ENCODE data around the gene SAMD9. TPM values are rescaled to one million over a fixed set of nuclear protein-coding genes. Genes with fewer than 3 reads are reported as not detected.
"Not testable (repeated sequence)": the region's sequence is repeated elsewhere in the genome, so short reads cannot be mapped to it uniquely, and the experiment has no call there.

SAMD9 gene
- total RNA-seq, 1 experiment from 2014 or later: 12.1 TPM

- Histone ChIP-seq H3K9me2 (ENCODE audit: insufficient read depth) (no peaks in the 10 kb centered on the region), H3K4me1 (replicated peaks; ENCODE audit: insufficient read depth) (no peaks in the 10 kb centered on the region), H3K27ac (no peak overlapping the region), H3K4me2 (no peak overlapping the region), H3K36me3 (ENCODE audit: low read depth) (no peaks in the 10 kb centered on the region), H3K9me3 (ENCODE audit: insufficient read depth, low read depth) (no peaks in the 10 kb centered on the region), H3F3A (ENCODE audit: insufficient read depth, low read depth) (no peaks in the 10 kb centered on the region), H3K4me3 (no peak overlapping the region), H3K27me3 (ENCODE audit: insufficient read depth, low read depth) (no peaks in the 10 kb centered on the region), H3K79me2 (ENCODE audit: low read depth) (no peaks in the 10 kb centered on the region), H2AFZ (no peak overlapping the region), H4K20me1 (ENCODE audit: insufficient read depth) (no peaks in the 10 kb centered on the region)
- DNase-seq: no peak
- TF ChIP-seq CTCF (conservative IDR thresholded peaks at IDR 0.05): no peak
- TF ChIP-seq EZH2 (IDR thresholded peaks at IDR 0.05; ENCODE audit: low read depth): no peak
- CTCF ChIA-PET: no interaction called here
- POLR2A ChIA-PET (ENCODE audit: unreplicated experiment): no interaction called here
- BruUV-seq (replicated peaks): no TSS peak
- intact Hi-C loops (cut with micrococcal nuclease; ENCODE audit: unreplicated experiment): no loop called here
Observed at GRCh38 chr7:93062599-93062998, 55.2 kb downstream of the SAMD9 start.

- Histone ChIP-seq H3K4me2 (no peak overlapping the region), H3K27ac (no peak overlapping the region), H3K27me3 (ENCODE audit: insufficient read depth, low read depth) (no peaks in the 10 kb centered on the region), H3K9me3 (ENCODE audit: insufficient read depth, low read depth) (no peaks in the 10 kb centered on the region), H3K4me3 (no peak overlapping the region), H3K9me2 (ENCODE audit: insufficient read depth) (no peaks in the 10 kb centered on the region), H3K79me2 (ENCODE audit: low read depth) (no peaks in the 10 kb centered on the region), H3K4me1 (replicated peaks; ENCODE audit: insufficient read depth) (no peaks in the 10 kb centered on the region), H2AFZ (no peak overlapping the region), H4K20me1 (ENCODE audit: insufficient read depth) (no peaks in the 10 kb centered on the region), H3F3A (ENCODE audit: insufficient read depth, low read depth) (no peaks in the 10 kb centered on the region), H3K36me3 (ENCODE audit: low read depth) (no peaks in the 10 kb centered on the region)
- BruUV-seq (replicated peaks): no TSS peak
- ChIA-PET CTCF (no interaction called here), POLR2A (ENCODE audit: unreplicated experiment) (no interaction called here)
- no peak for DNase-seq
- no peak for TF ChIP-seq CTCF (conservative IDR thresholded peaks at IDR 0.05)
- no peak for TF ChIP-seq EZH2 (IDR thresholded peaks at IDR 0.05; ENCODE audit: low read depth)
- intact Hi-C loops (cut with micrococcal nuclease; ENCODE audit: unreplicated experiment): no loop called here
Observed at GRCh38 chr7:93060865-93061264, 56.9 kb downstream of the SAMD9 start.

DNA sequence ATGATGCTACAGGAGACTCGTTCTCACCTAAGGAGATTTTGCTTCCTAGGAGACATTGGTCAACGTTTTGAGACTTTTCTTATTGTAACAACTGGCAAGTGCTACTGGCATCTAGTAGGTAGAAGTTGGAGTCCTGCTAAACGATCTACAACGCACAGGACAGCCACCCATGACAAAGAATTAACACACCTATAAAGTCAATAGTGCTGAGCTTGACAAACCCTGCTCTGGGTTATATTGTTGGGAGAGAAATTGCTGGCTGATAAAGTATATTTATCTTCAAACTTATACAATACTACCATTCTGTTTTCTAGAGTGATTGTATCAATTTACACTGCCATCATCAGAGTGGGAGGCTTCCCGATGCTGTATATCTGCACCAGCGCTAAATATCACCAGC lies 57.8 kb downstream of the SAMD9 start:
- ChIA-PET CTCF (no interaction called here), POLR2A (ENCODE audit: unreplicated experiment) (no interaction called here)
- Histone ChIP-seq H3K4me2 (no peak overlapping the region), H3K9me2 (ENCODE audit: insufficient read depth) (no peaks in the 10 kb centered on the region), H3K9me3 (ENCODE audit: insufficient read depth, low read depth) (no peaks in the 10 kb centered on the region), H3K4me1 (replicated peaks; ENCODE audit: insufficient read depth) (no peaks in the 10 kb centered on the region), H3K79me2 (ENCODE audit: low read depth) (no peaks in the 10 kb centered on the region), H3K27ac (no peak overlapping the region), H3K27me3 (ENCODE audit: insufficient read depth, low read depth) (no peaks in the 10 kb centered on the region), H3F3A (ENCODE audit: insufficient read depth, low read depth) (no peaks in the 10 kb centered on the region), H3K4me3 (no peak overlapping the region), H2AFZ (no peak overlapping the region), H3K36me3 (ENCODE audit: low read depth) (no peaks in the 10 kb centered on the region), H4K20me1 (ENCODE audit: insufficient read depth) (no peaks in the 10 kb centered on the region)
- intact Hi-C loops (cut with micrococcal nuclease; ENCODE audit: unreplicated experiment): no loop called here
- no peak for DNase-seq
- no TSS peak for BruUV-seq (replicated peaks)
- no peak for TF ChIP-seq EZH2 (IDR thresholded peaks at IDR 0.05; ENCODE audit: low read depth)
- TF ChIP-seq CTCF (conservative IDR thresholded peaks at IDR 0.05): no peak

DNA sequence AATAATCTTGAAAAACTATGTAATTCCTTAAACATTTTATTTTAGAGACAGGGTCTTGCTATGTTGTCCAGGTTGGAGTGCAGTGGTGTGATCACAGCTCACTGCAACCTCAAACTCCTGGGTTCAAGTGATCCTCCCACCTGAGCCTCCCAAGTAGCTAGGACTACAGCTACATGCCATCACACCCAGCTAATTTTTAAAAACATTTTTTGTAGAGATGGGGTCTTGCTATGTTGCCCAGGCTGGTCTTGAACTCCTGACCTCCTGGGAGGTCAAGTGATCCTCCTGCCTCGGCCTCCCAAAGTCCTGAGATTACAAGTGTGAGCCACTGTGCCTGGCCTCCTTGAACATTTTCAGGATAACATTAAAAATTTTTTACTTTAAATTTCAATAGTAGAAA lies 61.2 kb downstream of the SAMD9 start:
- H3K9me2 ChIP-seq (ENCODE audit: insufficient read depth); H3K27me3 ChIP-seq (ENCODE audit: insufficient read depth, low read depth); BruUV-seq (replicated peaks): not testable (repeated sequence)

More for the DNA sequence above, 61.2 kb downstream of the SAMD9 start:
- H3K27ac ChIP-seq; H3K9me3 ChIP-seq (ENCODE audit: insufficient read depth, low read depth); H3K4me2 ChIP-seq; CTCF ChIA-PET; DNase-seq; H2AFZ ChIP-seq; H3K4me1 ChIP-seq (replicated peaks; ENCODE audit: insufficient read depth); H4K20me1 ChIP-seq (ENCODE audit: insufficient read depth); H3F3A ChIP-seq (ENCODE audit: insufficient read depth, low read depth); POLR2A ChIA-PET (ENCODE audit: unreplicated experiment); H3K79me2 ChIP-seq (ENCODE audit: low read depth); H3K36me3 ChIP-seq (ENCODE audit: low read depth); H3K4me3 ChIP-seq: not testable (repeated sequence)
- intact Hi-C loops (cut with micrococcal nuclease; ENCODE audit: unreplicated experiment): loop anchor here (5.0 kb wide), 4 partner anchors 154 to 609 kb away; partner anchors contain the start of genes GATAD1, PEX1 and RBM48
